ENCODE data around the gene OLFML1.

OLFML1 gene

DNA sequence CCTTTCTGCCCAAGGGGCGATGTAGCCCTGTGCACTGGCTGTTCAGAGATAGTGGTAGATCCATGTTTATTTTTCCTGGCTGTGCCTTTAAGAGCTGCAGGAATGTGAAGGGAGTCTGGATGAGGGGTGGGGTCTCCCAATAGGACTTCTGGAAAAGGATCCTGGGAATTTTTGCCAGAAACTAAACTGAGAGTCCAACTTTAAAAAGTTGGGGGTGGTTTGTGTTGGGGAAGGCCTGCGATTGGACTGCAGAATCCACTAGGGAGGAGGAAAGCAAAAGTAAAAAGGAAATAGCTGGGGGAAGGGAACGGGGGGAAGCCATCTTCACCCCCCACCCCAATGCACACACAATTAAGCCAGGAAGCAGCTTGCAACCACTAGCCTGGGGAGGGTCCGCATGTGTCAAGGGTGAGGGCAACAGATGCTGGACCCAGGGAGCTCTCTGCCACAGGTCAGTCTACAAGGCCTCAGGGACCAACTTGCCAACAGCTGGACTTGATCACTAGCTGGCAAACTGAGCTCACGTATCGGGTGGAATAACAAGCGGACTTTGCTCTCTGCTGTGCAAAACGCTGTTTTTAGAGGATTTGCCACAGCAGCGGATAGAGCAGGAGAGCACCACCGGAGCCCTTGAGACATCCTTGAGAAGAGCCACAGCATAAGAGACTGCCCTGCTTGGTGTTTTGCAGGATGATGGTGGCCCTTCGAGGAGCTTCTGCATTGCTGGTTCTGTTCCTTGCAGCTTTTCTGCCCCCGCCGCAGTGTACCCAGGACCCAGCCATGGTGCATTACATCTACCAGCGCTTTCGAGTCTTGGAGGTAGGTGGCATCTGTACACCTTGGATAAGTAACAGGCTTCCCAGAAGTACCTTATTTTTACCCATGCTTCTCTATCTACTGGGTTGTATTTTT is at the start of gene OLFML1:
Gene OLFML1, plus strand, starts transcription at position 321 of the 912 bp plus-strand sequence. Its CDS starts 370 bp downstream, at position 691.
- DNase-seq (ENCODE audit: low spot score), result no peak

DNA sequence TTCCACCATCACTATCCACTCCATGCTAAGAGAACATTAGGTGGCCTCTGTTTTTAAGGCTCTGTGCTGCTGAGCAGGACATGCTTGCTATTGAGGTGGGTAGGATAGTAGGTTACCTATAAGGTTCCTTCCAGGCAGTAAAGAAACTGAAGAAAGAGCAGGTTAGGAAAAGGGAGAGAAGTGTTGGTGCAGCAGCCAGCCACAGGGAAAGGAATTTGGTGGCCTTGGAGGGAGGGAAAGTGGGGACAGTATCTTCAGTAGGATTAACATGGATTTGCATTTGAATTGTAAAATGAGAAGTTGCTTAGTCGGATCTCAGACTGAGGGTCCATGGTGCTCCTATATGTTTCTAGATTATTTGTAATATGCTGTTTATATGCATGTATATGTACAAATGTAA is 49.2 kb upstream of the OLFML1 start:
- DNase-seq (ENCODE audit: low spot score), result no peak

DNA sequence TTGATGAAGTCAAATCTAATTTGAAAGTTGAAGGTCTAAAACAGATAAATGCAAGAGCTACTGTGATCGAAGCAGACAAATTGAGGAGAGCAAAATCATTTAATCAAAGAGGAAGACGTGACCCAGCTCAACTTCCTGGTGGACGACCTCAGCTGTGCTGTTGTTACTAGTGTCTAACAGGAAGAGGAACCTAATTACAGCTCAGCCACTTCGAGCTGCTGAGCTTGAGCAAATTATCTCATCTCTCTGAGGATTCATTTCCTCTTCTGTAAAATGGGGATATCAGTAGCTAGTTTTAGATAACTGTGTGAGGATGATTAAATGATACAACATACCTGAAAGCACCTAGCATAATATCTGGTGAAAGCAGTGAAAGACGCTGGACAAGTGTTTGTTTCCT is 48.6 kb upstream of the OLFML1 start:
- no peak for DNase-seq (ENCODE audit: low spot score)

DNA sequence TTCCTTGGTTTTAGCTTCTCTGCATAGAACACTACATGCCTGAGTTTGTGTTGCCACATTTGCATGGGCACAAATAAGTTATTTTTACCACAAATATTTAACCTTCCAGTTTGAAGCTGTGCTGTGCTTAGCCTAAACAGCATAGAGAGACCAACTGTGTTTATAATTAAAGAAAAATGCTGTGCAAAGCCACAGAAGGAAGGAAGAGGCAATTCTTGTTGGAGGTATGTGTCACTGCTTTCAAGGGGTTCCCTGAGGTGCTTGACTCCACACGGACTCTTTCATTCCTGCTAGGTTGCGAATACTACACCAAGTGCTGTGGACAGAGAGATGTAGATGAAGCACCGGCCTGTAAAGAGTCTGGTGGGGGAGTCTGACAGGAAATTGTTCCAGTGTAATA is 47.6 kb upstream of the OLFML1 start:
- no peak for DNase-seq (ENCODE audit: low spot score)

DNA sequence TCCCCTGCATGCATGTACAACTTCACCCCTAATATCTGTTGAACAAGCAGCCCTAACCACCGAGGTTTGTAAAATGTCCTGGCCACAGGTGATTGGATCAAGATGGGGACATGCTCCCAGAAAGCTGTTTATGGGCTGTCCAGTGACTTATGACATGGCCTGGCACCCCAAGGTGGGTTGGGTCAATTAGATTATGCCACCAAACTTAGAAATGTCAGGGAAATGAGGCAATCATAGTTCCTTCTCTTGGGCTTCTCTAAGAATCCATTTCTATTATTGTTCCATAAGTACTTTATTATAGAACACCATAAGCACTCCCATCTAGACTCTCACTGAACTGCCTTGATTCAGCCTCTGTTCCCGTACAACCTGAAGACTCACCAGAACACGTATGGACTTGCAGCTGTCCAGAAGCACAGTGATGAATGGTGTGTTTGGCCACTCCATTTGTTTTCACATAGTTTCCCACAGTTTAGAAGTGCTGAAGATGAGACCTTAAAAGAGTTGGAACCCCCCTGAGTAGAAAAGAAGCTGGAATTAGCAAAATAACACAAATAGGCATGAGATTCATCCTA is 45.5 kb upstream of the OLFML1 start:
- DNase-seq (ENCODE audit: low spot score), result no peak

DNA sequence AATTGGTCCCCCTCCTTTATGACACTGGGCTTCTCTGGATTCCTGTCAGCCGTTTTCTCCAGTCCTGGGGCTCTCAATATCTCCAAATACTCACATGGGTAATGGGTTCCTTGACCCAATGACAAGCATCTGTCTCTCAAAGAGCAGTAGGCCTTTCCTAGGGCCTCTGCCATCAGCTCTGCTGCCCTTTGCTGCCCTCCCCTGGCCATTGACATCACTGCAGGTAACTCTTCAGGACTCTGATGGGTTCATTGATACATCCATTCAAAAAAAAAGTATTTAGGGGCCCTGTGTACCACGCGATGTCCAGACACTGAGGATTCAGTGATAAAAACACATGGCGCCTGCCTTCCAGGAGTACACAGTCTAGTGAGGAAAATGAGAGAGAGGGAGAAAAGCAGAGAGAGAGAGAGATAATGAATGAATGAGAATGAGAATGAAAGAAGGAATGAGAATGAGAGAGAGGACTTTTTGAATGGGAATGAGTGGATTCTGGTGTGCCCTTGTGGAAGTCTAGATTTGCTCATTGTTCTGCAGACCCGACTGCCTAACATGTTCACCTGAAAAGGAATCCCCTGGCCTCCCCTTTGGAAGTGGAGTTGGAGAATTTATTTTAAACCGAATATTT is 42.6 kb upstream of the OLFML1 start:
- DNase-seq (ENCODE audit: low spot score), result peak; percentile 83

DNA sequence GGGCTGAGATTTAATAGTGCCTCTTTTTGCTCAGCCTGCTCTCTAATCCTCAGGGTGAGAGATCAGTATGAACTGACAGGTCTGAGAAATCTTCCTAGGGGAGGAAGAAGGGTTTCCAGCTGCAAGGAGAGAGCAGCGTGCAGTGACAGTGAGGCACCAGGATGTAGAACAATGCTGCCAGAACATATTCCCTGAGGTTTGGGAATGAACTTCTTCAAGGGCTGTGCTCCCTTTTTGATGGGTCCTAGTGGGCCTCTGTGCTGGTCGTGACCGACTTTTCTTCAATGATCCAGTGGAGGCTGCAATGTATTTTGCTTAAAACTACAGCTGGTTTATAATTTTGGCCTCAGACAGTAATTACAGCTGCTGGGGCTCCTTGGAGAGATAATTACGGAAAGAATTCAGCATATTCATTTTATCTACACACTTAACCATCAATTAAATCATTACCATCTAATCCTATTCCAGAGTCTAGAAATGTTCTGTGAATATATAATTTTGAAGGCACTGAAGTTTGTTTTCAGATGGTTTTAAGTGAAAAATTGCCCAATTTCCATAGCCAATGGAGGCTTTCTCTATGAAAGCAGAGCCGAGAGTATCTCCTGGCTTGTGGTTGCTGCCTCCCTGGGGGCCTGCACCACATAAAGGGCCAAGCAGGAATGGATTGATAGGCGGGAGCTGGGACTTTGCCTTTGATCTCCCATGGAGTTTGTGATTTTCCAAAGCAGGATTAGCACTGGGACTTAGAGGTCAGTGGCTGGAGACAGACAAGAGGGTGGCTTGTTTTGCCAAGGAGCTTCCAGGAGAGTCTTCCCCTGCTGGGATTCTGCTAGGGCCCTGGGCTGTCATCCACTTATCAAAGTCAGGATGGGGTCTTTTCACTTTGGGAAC is 41.0 kb upstream of the OLFML1 start:
- peak; percentile 55 for DNase-seq (ENCODE audit: low spot score)

DNA sequence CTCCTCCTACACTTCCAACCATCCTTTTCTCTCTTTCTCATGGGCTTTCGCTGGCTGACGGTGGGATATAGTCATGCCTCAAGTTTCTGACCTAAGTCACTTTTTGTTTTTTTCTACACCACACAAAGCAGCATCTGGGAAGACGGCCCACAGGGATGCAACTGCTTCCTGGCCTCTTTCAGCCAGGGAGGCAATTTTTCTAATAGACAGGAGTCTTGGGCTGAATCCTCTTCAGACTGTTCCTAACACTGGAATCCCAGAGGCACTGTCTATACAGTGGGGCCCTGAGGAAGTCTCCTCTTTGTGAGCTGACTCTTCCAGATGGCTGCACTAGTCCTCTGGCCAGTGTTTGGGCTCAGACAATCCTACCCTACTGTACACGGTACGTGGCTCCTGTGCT is 39.7 kb upstream of the OLFML1 start:
- no peak for DNase-seq (ENCODE audit: low spot score)

DNA sequence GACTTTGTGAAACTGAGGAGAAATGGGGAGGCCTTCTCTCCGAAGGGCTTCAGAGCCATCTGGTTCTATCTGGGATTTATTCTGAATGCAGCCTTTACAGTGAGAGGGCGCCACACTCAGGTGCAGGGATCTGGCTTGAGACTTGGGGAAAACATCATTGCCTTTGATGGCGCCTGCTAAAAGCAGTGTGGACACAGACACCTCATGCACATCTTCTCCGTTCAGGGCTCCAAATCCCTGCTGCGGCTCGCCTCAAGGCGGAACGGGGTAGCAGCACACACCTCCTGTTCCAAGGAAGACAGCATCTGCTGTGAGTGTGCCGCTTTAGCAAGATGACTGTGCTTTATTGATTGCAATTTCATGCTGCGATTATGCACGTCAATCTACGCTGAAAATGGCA is 37.1 kb upstream of the OLFML1 start:
- DNase-seq (ENCODE audit: low spot score), result no peak

DNA sequence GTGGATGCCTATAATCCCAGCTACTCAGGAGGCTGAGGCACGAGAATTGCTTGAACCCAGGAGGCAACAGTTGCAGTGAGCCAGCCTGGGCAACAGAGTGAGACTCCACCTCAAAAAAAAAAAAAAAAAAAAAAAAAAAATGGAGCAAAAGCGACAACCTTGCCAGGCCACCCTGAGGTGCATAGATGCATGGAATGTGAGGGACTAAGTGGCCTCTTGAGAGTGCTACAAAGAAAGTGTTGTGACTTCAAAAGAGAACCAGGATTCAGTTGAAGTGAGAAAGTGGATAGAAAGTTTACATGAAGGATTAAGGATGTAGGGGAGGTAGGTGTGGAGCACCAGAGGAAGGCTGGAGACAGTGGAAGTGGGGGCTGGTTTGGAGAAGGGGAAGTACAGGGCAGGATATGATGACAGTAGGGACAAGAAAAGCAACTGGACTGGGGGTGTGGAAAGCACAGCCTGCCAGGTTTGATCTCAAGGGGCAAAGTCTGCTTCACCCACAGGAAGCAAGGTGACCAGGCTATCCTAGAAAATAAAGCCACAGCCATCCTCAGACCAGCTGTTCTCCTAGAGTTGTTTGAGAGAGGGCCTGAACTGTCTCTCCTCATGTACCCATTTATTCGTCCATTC is 36.0 kb upstream of the OLFML1 start:
- no peak for DNase-seq (ENCODE audit: low spot score)

DNA sequence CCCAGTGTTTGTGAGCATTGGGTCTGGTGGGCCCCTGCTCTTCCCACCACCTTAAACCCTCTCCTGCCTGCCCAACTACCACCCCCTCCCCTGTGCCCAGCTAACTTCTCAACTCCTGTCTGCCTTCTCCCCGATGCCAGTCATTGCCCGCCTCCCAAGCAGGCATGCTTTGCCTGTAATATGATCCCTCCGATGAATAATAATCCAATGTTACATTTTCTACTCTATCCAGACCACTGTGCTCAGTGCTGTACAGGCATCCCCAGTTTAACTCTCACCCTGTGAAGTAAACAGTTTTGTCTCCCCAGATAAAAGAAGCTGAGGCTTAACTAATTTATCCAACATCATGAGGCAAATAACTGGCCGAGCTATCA is 35.5 kb upstream of the OLFML1 start:
- DNase-seq (ENCODE audit: low spot score), result no peak

DNA sequence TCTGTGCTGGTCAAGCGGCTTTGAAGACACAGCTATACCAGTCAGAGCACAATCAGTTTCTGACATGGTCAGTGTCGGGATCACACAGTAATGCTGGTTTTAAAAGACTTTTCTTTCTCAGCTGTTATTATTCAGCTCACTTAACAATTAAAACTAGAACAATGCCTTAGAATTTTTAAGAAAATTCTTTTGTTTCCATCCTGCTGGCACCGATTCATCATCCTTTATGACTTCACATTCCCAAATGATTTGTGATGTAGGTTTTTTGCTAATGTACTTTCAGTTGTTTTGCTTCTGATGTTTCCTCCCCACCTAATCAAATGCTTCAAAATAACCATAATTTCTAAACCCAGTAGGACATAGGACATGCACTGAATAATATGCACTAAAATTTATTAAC is 34.5 kb upstream of the OLFML1 start:
- no peak for DNase-seq (ENCODE audit: low spot score)

DNA sequence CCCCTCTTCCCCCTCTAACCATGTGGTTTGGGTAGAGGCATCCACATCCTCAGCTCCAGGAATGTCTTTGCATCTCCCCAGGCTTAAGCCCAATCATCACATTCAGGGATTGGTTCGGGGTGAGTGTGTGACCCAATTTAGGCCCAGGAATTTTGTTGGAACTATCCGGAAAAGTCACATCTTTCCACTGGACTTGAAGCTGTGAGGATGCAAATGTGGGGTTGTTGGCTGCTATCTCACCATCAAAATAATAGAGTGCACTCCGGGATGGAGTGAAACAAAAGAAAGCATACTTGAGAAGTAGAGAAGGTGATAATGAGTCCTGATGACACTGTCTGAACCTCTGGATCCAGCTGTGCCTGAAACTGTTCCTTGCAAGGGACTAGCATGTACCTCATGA is 33.8 kb upstream of the OLFML1 start:
- no peak for DNase-seq (ENCODE audit: low spot score)

DNA sequence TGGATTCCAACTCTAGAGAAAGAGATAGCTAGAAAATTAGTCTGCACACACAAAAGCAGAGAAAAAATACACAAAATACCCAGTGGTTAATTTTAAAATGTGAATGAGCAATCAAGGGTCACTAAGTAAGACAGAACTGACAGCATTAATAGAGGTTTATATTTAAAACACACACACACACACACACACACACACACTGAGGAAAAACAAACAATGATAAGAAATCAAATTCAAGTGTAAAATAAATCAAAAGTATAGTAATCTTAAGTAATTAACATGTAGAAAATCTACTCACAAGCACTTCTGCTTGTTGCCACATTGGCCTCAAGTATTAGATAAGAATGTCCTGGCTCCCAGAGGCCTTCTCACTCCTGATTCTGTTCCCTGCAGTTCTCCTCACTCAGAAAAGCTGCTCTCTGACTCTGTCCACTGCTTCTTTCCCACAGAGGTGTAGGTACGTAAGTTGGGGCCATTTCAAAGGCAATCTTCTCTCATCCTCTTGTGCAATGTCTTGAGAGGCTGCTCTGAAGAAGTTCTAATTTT is 33.3 kb upstream of the OLFML1 start:
- DNase-seq (ENCODE audit: low spot score), result no peak

DNA sequence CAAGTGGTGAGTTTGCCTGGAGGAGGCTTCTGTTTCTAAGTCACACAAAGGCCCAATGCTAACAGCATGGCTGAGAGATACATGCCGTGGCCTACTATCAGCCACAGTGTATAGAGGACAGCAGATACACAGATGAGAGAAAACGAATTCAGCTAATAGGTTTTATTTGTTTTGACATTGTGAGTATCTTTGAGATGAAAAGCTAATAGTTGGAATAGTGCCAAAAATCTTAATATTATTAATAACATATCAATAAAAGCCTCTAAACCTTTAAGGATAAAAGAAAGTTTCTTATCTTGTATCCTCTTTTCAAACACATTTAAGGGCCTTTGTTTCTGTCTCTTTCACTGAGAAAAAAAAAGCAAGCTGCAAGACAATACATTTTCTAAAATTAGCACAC is 30.5 kb upstream of the OLFML1 start:
- DNase-seq (ENCODE audit: low spot score), result no peak

DNA sequence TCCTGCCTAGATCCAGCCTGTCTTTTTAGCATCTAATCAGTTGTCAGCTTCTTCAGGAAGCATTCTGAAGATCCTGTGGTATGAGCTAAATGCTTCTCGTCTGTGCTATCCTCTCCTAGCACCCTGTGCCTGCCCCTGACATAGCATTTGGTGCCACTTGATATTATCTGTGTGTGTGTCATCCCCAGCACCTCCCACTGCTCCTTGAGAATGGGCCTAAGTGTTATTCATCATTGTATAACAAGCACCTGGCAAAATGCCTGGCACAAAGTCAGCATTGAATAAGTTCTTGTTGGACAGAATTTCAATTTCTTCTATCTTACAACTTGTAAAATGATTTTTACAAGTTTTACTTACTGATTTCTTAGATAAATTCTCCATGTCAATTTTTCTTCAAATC is 28.1 kb upstream of the OLFML1 start:
- no peak for DNase-seq (ENCODE audit: low spot score)

DNA sequence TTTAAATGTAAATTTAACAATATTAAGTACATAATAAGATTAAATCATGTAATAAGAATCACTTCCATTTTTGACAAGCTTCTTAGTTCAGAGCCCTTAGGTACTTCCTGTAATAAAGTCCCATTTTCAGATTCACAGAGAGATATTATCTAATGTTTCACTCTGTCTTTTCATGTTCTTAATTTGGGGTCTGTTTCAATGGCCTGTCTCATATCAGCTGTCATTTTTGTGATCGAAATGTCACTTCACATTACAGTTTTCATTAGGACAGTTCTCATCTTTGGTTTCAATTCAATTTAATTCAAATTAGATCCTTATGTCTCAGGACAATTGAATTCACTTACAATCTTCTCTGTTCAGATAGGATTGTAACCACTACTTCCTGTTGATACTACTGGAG is 22.6 kb upstream of the OLFML1 start:
- DNase-seq (ENCODE audit: low spot score), result no peak

DNA sequence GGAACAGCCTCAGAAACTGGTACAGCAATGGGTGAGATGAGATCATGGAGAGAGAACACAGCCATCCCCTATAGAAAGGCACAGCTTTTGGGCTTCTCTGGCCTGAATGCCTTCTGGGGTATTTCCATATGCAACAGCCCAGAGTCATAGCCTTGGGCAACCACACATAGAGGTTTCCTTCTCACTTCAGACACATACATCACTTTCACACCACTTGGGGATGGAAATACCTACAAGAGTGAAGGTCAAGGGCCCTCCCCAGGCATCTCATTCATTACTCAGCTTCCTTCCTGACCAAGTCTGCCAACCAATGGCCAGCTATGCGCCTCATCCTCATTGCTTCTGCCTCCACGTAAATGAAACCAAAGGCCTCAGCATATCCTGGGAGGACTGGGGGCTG is 17.7 kb upstream of the OLFML1 start:
- DNase-seq (ENCODE audit: low spot score), result no peak

DNA sequence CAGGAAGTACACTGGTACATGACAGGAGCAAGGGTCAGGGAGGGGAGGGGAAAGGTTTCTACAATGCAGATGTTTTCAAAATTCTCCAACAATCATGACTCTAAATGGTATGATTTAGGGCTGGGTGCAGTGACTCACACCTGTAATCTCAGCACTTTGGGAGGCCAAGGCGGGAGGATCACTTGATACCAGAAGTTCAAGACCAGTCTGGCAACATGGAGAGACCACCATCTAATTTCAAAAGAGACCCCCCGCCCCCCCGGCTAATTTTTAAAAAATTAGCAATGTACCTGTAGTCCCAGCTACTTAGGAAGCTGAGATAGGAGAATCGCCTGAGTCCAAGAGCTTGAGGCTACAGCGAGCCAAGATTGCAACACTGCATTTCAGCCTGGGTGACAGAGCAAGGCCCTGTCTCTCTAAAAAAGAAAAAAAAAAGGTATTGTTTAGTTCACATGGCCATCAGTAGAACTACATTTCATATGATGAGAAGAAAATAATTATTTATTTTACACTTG is 15.9 kb upstream of the OLFML1 start:
- no peak for DNase-seq (ENCODE audit: low spot score)

DNA sequence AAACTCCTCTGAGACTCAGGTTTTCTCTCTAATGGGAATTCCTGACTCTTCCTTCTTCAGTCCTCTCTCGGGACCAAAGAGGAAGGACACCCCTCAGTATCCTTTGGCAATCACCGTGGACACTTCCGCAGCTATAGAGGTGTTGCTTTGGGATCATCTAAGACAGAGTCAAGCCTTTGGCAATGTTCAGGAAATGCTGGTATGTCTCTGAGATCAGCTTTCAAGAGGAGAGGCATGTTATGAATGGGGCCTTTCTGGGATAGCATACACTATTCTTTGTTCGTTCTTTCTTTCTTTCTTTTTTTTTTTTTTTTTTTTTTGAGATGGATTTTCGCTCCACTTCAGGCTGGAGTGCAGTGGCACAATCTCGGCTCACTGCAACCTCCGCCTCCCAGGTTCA is 14.2 kb upstream of the OLFML1 start:
- DNase-seq (ENCODE audit: low spot score), result no peak

DNA sequence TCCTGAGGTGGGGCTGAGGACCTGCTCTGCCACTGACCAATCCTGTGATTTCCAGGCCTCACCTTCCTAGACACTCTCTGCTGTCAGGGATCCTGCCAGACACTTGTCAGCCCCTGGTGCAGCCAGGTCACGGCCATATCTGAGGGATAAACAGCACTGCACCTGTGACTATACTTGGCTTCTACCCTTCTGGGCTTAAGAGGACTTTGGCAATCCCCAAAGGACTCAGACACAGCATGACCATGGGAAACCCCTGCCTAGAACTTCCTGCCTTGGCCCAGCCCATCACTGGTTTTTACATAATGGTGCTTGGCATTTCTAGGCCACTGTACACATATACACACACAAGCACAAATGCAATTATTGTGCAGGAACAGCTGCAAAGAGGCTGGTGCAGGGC is 11.6 kb upstream of the OLFML1 start:
- DNase-seq (ENCODE audit: low spot score), result no peak

Measured in ecto neural progenitor cell (in vitro differentiated cells).